ENCODE data around the gene DHRSX. TPM values are rescaled to one million over a fixed set of nuclear protein-coding genes. Genes with fewer than 3 reads are reported as not detected.

Gene DHRSX
- total and polyA plus RNA-seq, 3 experiments from 2014 or later: 21.5 to 26.6 (median 25.3) TPM

GRCh38 chrX:2445662-2446623 lies 54.8 kb downstream of the DHRSX start:
- Histone ChIP-seq H3K4me3 (ENCODE audit: low read length) (no peak overlapping the region), H3K36me3 (ENCODE audit: insufficient read depth, low read length) (no peaks in the 10 kb centered on the region), H3K27ac (ENCODE audit: low read depth, low read length) (no peak overlapping the region), H3K9me3 (ENCODE audit: low read length) (no peaks in the 10 kb centered on the region), H3K4me1 (ENCODE audit: insufficient read depth, low read length) (no peaks in the 10 kb centered on the region), H3K27me3 (ENCODE audit: insufficient read depth, low read length, poor library complexity, severe bottlenecking) (no peaks in the 10 kb centered on the region)
- ChIA-PET CTCF (no interaction called here), POLR2A (no interaction called here)
- no peak overlapping the region for H3K4me3 Mint-ChIP-seq
- H3K4me1 Mint-ChIP-seq: peaks cover 4 to 11% (median 7%) of the 10 kb centered on the region in 3 donors
- peaks cover 0 to 4% (median 0%) of the 10 kb centered on the region in 5 donors for H3K9me3 Mint-ChIP-seq
- H3K27me3 Mint-ChIP-seq: no peaks in the 10 kb centered on the region
- peaks cover 6 to 17% (median 13%) of the 10 kb centered on the region in 3 donors for H3K36me3 Mint-ChIP-seq
- no peak for DNase-seq
- no peak overlapping the region for H3K27ac Mint-ChIP-seq

GRCh38 chrX:2442694-2443093 lies 58.1 kb downstream of the DHRSX start:
- Histone ChIP-seq H3K9me3 (ENCODE audit: low read length) (no peaks in the 10 kb centered on the region), H3K27ac (ENCODE audit: low read depth, low read length) (no peak overlapping the region), H3K27me3 (ENCODE audit: insufficient read depth, low read length, poor library complexity, severe bottlenecking) (no peaks in the 10 kb centered on the region), H3K4me3 (ENCODE audit: low read length) (no peak overlapping the region), H3K36me3 (ENCODE audit: insufficient read depth, low read length) (no peaks in the 10 kb centered on the region), H3K4me1 (ENCODE audit: insufficient read depth, low read length) (no peaks in the 10 kb centered on the region)
- Mint-ChIP-seq H3K4me1 (peaks cover 0 to 5% (median 3%) of the 10 kb centered on the region in 3 donors), H3K9me3 (peaks cover 0 to 4% (median 0%) of the 10 kb centered on the region in 5 donors), H3K4me3 (no peak overlapping the region), H3K36me3 (peaks cover 10 to 38% (median 25%) of the 10 kb centered on the region in 3 donors), H3K27ac (no peak overlapping the region), H3K27me3 (no peaks in the 10 kb centered on the region)
- POLR2A ChIA-PET: no interaction called here
- CTCF ChIA-PET: no interaction called here
- no peak for DNase-seq

- Histone ChIP-seq H3K4me1 (ENCODE audit: insufficient read depth, low read length) (no peaks in the 10 kb centered on the region), H3K9me3 (ENCODE audit: low read length) (no peaks in the 10 kb centered on the region), H3K27ac (ENCODE audit: low read depth, low read length) (no peak overlapping the region), H3K27me3 (ENCODE audit: insufficient read depth, low read length, poor library complexity, severe bottlenecking) (no peaks in the 10 kb centered on the region), H3K36me3 (ENCODE audit: insufficient read depth, low read length) (no peaks in the 10 kb centered on the region), H3K4me3 (ENCODE audit: low read length) (no peak overlapping the region)
- H3K9me3 Mint-ChIP-seq: no peaks in the 10 kb centered on the region
- H3K4me3 Mint-ChIP-seq: no peak overlapping the region
- H3K4me1 Mint-ChIP-seq: peaks cover 0 to 5% (median 3%) of the 10 kb centered on the region in 3 donors
- ChIA-PET POLR2A (no interaction called here), CTCF (no interaction called here)
- H3K27ac Mint-ChIP-seq: no peak overlapping the region
- H3K36me3 Mint-ChIP-seq: peaks cover 11 to 33% (median 19%) of the 10 kb centered on the region in 3 donors
- no peak for DNase-seq
- H3K27me3 Mint-ChIP-seq: no peaks in the 10 kb centered on the region
Observed at GRCh38 chrX:2441466-2441865, 59.3 kb downstream of the DHRSX start.

- H3K36me3 ChIP-seq (ENCODE audit: insufficient read depth, low read length): no peaks in the 10 kb centered on the region
Observed at GRCh38 chrX:2439613-2440012, 61.2 kb downstream of the DHRSX start.

GRCh38 chrX:2435465-2435864 lies 65.3 kb downstream of the DHRSX start:
- peaks cover 15 to 52% (median 33%) of the 10 kb centered on the region in 3 donors for H3K36me3 Mint-ChIP-seq
- H3K9me3 ChIP-seq (ENCODE audit: low read length): no peaks in the 10 kb centered on the region
- H3K4me3 ChIP-seq (ENCODE audit: low read length): no peak overlapping the region
- DNase-seq: no peak
- H3K36me3 ChIP-seq (ENCODE audit: insufficient read depth, low read length): no peaks in the 10 kb centered on the region
- H3K9me3 Mint-ChIP-seq: no peaks in the 10 kb centered on the region
- H3K4me3 Mint-ChIP-seq: no peak overlapping the region
- peak overlapping the region in 1 of 8 donors; percentile 3 for H3K27ac Mint-ChIP-seq
- no peaks in the 10 kb centered on the region for H3K27me3 Mint-ChIP-seq
- POLR2A ChIA-PET: no interaction called here
- H3K4me1 ChIP-seq (ENCODE audit: insufficient read depth, low read length): no peaks in the 10 kb centered on the region
- peaks cover 0 to 4% (median 0%) of the 10 kb centered on the region in 3 donors for H3K4me1 Mint-ChIP-seq
- H3K27ac ChIP-seq (ENCODE audit: low read depth, low read length): no peak overlapping the region
- no peaks in the 10 kb centered on the region for H3K27me3 ChIP-seq (ENCODE audit: insufficient read depth, low read length, poor library complexity, severe bottlenecking)
- CTCF ChIA-PET: no interaction called here

More at GRCh38 chrX:2439613-2440012, 61.2 kb downstream of the DHRSX start:
- Mint-ChIP-seq H3K27me3 (no peaks in the 10 kb centered on the region), H3K4me3 (no peak overlapping the region), H3K4me1 (peaks cover 0 to 7% (median 5%) of the 10 kb centered on the region in 3 donors), H3K36me3 (peaks cover 15 to 42% (median 25%) of the 10 kb centered on the region in 3 donors), H3K9me3 (no peaks in the 10 kb centered on the region), H3K27ac (peak overlapping the region in 1 of 8 donors; percentile 84)
- Histone ChIP-seq H3K4me3 (ENCODE audit: low read length) (no peak overlapping the region), H3K27ac (ENCODE audit: low read depth, low read length) (no peak overlapping the region), H3K9me3 (ENCODE audit: low read length) (no peaks in the 10 kb centered on the region), H3K4me1 (ENCODE audit: insufficient read depth, low read length) (no peaks in the 10 kb centered on the region), H3K27me3 (ENCODE audit: insufficient read depth, low read length, poor library complexity, severe bottlenecking) (no peaks in the 10 kb centered on the region)
- CTCF ChIA-PET: no interaction called here
- no peak for DNase-seq
- POLR2A ChIA-PET: no interaction called here

GRCh38 chrX:2434270-2435163 lies 66.3 kb downstream of the DHRSX start:
- H3K4me3 ChIP-seq (ENCODE audit: low read length): no peak overlapping the region
- H3K27me3 ChIP-seq (ENCODE audit: insufficient read depth, low read length, poor library complexity, severe bottlenecking): no peaks in the 10 kb centered on the region
- Mint-ChIP-seq H3K36me3 (peaks cover 17 to 52% (median 32%) of the 10 kb centered on the region in 3 donors), H3K4me1 (peaks cover 0 to 4% (median 0%) of the 10 kb centered on the region in 3 donors), H3K27ac (peak overlapping the region in 2 of 8 donors; percentile 7 to 61), H3K27me3 (no peaks in the 10 kb centered on the region), H3K9me3 (no peaks in the 10 kb centered on the region), H3K4me3 (no peak overlapping the region)
- CTCF ChIA-PET: no interaction called here
- POLR2A ChIA-PET: no interaction called here
- no peak for DNase-seq
- no peaks in the 10 kb centered on the region for H3K9me3 ChIP-seq (ENCODE audit: low read length)
- H3K36me3 ChIP-seq (ENCODE audit: insufficient read depth, low read length): no peaks in the 10 kb centered on the region
- no peak overlapping the region for H3K27ac ChIP-seq (ENCODE audit: low read depth, low read length)
- no peaks in the 10 kb centered on the region for H3K4me1 ChIP-seq (ENCODE audit: insufficient read depth, low read length)

GRCh38 chrX:2432298-2432863 lies 68.4 kb downstream of the DHRSX start:
- Mint-ChIP-seq H3K4me3 (no peak overlapping the region), H3K27me3 (no peaks in the 10 kb centered on the region), H3K9me3 (peaks cover 0 to 9% (median 0%) of the 10 kb centered on the region in 5 donors), H3K4me1 (peaks cover 0 to 4% (median 0%) of the 10 kb centered on the region in 3 donors), H3K36me3 (peaks cover 20 to 50% (median 46%) of the 10 kb centered on the region in 3 donors), H3K27ac (peak overlapping the region in 1 of 8 donors; percentile 54)
- Histone ChIP-seq H3K4me1 (ENCODE audit: insufficient read depth, low read length) (no peaks in the 10 kb centered on the region), H3K36me3 (ENCODE audit: insufficient read depth, low read length) (no peaks in the 10 kb centered on the region), H3K27ac (ENCODE audit: low read depth, low read length) (no peak overlapping the region), H3K9me3 (ENCODE audit: low read length) (no peaks in the 10 kb centered on the region), H3K27me3 (ENCODE audit: insufficient read depth, low read length, poor library complexity, severe bottlenecking) (no peaks in the 10 kb centered on the region), H3K4me3 (ENCODE audit: low read length) (no peak overlapping the region)
- ChIA-PET POLR2A (no interaction called here), CTCF (no interaction called here)
- DNase-seq: no peak
